22Rv1 (cell line): Measurements from ENCODE around the gene SLC39A12.

Experiments used
- ZFX ChIP-seq: fragments of 450-650 bp; IDR thresholded peaks from 2 replicates; pipeline ENCODE4 v1.6.1; 2017; ENCODE audit warnings: antibody characterized with exemption, borderline replicate concordance
- TF ChIP-seq, protein P1 (sequence below): fragments of 450-650 bp; IDR thresholded peaks from 2 replicates; pipeline ENCODE4 v1.5.1; 2017; ENCODE audit warnings: mild to moderate bottlenecking

DNA sequence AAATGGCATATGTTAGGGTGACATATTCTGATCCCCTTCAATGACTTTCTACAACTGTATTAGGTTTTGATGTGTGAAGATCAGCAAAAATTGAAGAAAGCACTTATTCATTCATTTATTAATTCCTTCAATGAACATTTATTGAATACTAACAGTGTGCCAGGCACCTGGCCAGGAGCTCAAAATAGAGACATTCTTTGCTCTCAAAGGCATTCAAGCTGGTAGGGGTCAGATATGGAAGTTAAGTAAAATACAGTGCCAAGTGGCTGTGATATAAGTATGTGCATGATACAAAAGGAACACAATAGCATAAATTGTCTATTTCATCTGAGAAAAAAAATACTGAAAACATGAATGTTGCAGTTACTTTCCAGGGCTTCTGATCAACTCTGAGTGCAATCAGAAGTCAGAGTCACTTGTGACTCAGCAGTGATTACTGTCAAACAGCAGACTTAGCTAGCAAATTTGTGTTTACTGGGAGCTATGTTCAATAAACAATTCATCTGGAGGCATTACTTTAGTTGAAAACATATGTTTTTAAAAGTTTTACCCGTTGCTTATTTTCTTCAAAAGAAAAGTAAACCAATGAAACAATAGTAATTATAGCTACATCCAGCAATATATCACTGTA lies 128.1 kb downstream of the SLC39A12 start:
- TF ChIP-seq, protein P1, sequence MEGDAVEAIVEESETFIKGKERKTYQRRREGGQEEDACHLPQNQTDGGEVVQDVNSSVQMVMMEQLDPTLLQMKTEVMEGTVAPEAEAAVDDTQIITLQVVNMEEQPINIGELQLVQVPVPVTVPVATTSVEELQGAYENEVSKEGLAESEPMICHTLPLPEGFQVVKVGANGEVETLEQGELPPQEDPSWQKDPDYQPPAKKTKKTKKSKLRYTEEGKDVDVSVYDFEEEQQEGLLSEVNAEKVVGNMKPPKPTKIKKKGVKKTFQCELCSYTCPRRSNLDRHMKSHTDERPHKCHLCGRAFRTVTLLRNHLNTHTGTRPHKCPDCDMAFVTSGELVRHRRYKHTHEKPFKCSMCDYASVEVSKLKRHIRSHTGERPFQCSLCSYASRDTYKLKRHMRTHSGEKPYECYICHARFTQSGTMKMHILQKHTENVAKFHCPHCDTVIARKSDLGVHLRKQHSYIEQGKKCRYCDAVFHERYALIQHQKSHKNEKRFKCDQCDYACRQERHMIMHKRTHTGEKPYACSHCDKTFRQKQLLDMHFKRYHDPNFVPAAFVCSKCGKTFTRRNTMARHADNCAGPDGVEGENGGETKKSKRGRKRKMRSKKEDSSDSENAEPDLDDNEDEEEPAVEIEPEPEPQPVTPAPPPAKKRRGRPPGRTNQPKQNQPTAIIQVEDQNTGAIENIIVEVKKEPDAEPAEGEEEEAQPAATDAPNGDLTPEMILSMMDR = no peak
- no peak for TF ChIP-seq ZFX
